LoVo (cell line): ENCODE data around the gene SLC7A14.

Experiments
- DNase-seq: peaks from one replicate; pipeline ENCODE4 v3.0.0-alpha.2; 2016; ENCODE audit warnings: low spot score

The SLC7A14 gene

DNA sequence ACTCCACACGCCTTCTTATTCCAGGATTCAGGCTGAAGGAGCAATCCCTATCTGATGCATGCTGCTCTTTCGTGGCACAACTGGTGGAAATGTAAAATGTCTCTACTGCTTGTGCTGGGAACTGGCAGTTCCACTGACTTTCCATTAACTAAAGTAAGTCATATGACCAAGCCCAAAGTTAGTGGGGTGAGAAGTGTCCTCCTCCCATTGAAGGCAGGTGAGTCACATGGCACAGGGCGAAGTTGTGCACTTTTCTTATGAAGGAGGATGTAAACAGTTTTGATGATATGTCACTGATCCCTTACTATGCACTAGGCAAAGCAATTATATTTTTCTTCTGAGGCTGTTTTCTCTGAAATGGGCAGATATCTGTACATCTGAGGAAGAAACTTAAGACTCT lies 51.6 kb downstream of the SLC7A14 start:
- DNase-seq, result no peak

DNA sequence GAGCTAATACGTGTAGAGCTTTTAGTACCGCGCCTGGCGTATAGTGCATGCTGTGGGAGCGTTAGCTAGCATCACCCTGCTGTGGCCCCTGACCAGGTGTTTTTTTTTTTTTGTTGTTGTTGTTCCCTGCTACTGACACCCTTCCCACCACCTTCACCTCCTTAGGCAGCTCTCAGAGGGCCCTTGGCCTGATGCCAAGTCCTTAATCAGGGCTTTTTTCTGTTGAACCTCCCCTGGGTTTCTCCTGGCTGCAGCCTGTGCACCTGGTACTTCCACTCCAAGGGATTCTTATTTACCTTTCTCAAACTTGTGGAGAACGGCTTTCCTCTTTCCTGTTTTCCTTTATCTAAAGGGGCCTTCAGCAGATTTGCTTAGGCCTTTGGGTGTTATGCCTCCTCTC lies 53.3 kb downstream of the SLC7A14 start:
- DNase-seq, result no peak

DNA sequence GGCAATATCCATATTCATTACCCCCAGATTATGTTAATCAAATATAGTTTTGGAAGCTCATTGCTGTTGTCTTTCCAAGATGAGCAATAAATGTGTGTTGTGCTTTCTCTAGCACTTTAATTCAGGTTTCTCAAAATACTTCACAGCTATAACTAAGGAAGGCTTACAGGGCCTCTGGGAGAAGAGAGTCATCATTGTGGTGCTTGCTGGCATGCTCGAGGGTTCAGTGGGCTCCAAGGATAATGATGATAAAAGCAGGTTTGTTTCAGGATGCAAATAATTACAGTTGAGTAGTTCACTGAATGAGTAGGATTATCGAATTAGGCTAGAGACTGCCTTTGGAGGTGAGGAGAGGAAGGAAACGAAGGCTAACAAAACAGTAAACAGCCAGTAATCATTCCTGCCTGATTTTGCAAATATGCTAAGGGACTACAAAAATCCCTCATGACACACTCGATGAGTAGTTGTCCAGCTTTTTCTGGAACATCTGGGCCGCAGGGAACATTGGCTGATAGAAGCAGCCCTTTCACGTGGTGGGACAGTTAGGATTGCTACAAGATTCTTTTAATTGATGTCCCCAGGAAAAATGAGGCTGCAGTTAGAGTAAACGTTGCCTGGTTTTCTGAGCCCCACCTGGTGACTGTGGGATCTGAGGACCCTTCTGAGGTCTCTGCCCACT lies 54.1 kb downstream of the SLC7A14 start:
- no peak for DNase-seq

DNA sequence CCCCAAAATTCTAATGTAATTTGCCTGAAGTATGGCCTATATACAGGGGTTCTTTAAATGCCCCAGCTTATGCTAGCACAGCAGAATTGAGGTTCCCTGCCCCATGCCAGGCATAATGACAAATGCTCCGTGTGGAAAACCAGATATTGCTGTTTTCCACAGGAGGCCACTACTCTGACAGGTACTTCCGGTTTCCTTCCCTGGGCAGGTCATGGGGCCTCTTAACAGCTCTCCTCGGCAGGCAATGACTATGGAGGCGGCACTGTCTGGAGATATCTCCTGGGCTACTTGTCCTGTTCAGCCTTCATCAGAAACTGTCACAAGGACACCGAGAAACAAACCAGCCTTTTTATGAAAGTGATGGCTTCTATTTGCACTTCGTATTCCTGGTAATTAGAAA lies 54.8 kb downstream of the SLC7A14 start:
- no peak for DNase-seq

DNA sequence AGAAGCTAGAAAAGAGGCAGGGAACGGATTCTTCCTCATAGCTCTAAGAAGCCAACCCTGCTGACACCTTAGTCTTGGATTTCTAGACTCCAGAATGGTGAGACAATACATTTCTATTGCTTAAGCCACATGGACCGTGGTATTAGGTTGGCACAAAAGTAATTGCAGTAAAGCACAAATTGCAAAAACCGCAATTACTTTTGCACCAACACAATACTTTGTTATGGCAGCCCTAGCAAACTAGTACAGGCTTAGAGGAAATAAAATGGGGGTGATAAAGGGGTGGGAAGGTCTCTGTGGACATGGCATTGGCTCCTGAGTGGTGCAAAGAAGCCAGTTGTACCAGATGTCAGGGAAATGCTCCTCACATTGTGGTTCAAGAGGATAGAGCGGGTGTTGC lies 56.0 kb downstream of the SLC7A14 start:
- no peak for DNase-seq

DNA sequence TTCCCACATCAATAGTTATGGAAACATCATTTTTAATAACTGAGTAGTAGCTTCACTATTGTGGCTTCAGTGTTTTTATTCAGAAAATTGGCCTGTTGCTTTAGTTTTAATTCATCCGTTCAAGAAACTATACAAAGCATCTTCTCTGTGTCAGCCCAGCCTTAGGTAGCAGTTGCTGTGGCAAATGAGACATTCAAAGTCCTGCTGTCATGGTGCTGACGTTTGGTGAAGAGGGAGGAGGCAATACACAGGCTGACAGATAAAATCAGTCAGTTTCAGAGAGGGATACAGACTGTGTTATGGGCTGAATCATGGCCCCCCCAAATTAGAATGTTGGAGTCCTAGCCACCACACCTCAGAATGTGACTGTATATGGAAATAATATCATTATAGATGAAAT lies 56.5 kb downstream of the SLC7A14 start:
- no peak for DNase-seq

DNA sequence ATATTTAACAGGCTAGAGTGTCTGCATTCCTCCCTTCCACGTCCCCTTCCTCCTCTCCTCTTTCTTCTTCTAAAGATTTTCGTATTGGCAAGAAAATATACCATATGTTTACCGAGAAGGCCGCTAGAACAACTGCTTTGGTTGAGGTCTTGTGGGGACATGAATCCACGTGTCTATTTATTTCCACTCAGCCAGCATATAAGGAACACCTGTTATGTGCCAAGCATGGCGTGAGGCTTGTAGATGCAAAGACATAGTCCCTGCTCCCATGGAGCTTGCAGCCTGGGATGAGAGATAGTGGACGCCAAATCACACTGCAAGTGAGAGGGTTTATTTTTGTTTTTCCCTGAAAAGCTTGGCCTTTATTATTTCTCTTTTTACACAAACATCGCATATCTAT lies 57.1 kb downstream of the SLC7A14 start:
- no peak for DNase-seq

DNA sequence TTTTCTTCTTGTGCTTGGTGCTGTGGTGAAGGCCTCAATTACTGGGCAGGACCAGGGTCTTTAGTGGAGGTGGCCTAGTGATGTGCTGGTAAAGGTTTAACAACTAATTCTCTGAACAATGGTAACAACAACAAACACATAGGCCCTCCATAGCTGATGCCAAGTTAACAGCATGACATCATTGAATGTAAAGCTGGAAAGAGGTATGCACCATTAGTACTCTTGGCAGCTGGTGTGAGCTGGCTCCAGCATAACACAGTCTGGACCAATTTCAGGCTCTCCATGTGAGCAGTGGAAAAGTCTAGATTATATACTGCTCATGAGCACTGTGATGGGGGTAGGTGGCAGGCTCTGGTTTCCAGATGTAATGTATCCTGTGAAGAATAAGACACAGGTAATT lies 61.8 kb downstream of the SLC7A14 start:
- DNase-seq, result no peak

DNA sequence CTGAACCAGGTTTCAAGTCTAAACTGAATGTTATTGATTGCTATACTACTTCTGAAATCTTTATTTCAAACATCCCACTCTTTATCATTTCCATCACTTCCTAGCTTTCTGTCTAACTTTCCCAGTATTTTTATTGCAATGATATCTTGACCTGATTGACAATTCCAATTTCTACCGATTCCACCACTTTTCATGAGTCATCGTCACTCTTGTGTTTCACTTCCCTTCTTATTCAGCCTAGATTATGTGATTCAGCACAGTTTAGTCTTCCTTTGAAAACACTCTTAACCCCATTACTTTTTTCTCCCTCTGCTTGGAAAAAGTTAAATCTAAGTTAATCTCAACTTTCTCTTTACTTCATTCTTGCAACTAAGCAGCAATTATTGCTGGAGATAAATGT lies 62.6 kb downstream of the SLC7A14 start:
- DNase-seq, result no peak

DNA sequence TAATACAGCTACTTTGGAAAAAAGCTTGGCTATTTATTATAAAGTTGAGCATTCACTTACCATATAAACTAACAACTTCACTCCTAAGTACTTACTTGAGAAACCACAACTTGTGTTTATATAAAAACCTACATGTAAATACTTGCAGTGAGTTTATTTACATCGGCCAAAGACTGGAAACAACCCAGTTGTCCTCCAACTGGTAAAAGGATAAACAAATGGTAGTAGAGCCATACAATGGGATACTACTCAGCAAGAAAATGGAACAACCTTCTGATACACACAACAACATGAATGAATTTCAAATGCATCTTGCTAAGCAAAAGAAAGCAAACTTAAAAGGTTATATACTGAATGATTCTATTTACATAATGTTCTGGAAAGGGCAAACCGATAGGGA lies 63.7 kb downstream of the SLC7A14 start:
- DNase-seq, result no peak

DNA sequence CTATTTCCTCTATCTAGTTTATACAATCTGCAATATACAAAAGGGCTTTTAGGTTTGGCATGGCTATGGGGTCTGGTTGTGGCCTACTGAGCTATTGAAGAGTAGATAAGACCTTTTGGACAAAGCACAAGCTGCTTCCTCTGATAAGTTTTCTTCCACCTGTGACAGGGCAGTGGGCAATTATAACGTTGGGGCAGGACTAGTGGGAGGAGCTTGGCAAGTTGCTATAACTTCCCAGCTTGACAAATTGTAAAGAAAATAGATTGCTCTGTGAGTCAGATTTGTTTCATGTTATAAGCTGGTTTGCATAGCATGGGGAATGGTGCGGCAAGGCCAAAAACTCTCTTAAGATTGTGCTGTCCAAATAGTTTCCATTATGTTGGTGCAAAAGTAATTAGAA lies 64.9 kb downstream of the SLC7A14 start:
- no peak for DNase-seq

DNA sequence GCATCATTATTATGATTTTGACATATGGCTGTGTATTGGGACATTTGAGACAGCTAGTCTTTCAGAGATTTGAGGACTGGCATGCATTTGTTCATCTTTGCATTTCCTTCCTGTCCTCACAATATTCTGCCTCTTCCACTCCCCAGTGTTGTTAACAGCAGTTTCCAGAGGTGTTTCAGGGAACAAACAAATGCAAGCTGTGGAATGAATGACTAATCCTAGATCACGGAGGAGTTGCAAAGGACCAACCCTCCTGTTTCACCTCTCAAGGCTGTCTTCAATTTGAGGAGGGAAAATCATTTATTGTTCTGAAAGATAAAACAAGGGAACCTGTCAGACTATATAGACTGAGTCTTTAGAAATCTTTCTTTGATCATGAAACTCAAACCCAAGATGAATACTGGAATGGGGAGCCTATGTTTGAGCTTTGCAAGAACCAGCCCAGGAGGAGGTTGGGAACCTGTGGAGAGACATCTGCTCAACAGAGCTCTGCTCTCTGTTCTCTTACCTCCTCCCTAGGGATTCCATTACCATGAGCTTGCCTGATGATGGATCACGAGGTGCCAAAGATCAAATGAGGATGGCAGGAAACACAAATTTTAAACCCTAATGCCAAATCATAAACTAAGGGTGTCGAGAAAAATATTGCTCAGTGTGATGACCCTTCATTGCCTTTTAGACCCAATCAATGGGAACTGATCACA lies 68.5 kb downstream of the SLC7A14 start:
- no peak for DNase-seq

DNA sequence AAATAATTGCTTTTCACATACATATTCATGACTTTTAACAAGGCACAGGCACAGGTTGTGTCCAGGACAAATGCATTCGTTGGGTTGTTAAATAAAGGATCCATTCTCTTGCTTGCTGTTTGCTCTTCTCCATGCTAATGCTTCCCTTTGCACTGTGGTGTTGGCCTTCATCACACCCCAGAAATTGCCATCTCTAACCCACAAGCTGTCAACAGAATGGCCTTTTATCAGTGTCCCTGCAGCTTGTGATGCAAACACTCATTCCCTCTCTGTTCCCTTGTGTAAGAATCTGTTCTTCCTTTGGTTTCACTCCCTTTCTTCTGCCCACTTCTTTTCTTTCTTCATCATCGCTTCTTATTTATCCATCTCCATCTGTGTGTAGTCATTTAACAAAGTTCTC lies 72.2 kb downstream of the SLC7A14 start:
- no peak for DNase-seq

DNA sequence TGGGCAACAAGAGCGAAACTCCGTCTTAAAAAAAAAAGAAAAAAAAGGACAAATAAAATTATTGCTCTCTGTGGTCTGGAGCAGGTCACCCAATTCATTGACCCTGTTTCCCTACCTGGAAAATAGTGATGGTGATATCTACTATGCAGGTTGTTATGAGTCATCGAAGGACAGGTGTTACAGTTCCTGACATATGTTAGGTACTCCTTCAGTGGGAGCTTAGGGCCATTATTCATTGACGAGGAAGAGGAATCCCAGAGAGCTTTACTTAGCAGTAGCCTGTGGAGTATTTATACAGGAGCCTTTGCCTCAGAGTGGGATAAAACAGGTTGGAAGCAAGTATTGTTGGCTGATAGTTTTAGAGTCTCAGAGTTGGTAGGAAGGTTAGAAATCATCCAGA lies 74.5 kb downstream of the SLC7A14 start:
- no peak for DNase-seq

DNA sequence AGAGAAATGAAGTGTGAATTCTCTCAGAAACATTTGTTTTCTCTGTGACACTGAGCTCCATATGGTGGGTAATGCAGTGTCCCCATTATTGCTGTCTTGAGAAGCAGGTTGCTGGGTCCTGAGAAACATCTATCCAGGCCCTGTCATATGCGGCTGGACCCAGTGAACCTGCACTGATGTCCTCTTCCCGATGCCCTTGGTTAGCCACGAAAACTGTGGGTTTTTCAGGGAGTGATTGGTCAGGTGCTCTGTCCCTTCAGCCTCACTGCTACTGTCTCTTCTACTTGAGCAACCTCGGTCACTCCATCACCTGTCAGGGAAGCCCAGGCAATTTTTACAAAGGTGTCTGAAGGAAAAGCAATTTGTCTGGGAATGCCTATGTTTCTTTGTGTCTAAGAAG lies 77.0 kb downstream of the SLC7A14 start:
- DNase-seq, result no peak

DNA sequence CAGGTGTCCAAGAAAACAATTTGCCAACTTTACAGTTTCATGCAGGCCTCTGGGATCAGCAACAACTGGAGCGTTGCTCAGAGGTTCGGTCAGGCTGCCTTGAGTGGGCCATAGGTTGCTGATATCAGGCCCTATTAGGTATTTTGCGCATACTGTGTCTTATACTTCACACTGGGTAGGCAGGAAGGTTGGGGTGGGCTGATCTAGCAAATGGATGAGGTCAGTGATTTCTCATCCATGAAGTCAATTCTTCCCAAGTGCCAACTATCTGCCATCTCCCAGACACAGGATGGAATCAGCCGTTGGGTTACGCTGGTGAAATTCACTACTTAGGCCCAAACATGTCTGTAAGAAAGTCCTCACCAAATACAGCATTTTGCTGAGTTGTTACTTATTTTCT lies 77.6 kb downstream of the SLC7A14 start:
- no peak for DNase-seq

DNA sequence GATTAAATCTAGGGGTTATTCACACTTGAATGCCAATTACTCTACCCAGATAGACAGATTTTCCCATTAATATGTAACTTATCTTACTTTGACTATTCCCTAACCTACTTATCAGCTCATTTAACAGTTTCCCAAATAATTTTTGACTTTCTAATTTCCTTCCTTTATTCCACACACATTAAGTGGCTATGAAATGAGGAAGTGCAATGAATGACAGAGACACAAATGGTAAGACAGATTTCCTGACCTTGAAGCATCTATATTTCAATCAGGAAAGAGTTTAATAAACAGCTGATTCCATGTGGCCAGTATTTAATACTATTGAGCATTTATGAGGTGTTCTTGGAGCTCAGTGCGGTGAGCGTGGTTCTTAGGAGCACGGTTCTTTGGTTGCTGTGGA lies 78.8 kb downstream of the SLC7A14 start:
- DNase-seq, result no peak

DNA sequence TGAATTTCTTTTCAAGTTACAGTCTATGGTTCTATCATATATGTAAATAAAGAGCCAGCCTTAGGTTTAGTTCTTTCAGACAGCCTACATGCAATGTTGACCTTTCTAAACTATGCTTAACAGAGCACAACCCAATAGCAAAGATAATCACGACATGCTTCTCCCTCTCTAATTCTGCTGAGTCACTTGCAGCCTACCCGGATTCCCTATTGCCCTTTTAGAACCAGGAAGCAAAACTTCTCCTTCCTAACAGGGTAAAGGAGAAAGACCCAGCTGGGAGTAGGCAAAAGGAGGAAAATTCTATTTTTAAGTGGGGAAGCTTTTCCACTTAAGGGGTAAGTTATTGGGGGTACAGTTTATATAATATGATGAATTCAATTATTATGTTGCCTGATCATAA lies 79.3 kb downstream of the SLC7A14 start:
- peak; percentile 56 for DNase-seq

DNA sequence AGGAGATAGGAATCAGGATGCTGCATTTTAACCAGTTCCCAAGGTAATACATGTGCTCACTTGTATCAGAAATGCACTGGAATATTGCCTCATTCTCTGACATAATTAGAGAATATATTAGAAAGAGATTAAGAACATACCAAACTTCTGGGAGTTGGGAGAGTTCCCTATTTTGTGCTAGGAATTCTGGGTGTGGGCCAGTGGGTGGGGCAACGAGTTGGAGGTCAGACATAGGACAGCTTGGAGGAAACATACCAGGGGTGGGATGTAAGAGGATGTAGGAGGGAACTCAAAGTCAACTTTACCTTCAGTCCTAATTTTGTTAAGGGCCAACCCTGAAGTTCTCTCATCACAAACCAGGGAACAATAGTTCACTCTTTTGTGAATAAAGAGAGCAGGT lies 83.6 kb downstream of the SLC7A14 start:
- no peak for DNase-seq

DNA sequence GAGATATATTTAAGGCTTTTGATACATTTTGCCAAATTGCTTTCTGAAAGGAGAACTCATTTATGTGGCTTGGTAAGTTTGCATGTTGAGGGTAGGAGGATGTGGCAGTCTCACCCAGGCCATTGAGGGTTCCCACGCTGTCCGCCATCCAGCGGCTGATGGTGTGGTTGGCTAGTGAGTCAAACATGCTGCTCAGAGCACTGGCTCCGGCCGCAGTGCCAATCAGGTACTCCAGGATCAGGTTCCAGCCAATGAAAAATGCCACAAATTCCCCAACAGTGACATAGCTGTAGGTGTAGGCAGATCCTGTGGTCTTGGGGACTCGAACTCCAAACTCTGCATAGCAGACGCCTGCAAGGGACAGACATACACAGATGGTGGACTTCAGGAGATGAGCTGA lies 84.9 kb downstream of the SLC7A14 start:
- no peak for DNase-seq

DNA sequence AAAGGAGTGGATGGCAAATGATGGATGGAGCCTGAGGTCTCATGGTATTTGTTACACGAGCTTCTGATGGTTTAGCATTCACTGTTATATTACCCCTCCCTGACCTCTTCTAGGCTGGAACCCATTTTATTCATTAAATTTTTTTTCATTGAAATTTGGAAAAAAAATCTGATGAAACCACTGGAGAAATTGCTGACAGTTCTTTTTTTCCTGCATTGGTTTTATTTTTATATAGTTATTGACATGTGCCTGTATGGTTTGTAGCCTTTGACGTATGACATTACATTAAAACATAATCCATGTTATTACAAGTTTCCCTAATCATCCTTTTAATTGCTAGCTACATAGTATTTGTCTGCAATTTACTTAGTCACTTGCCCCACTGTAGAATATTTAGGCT lies 85.4 kb downstream of the SLC7A14 start:
- no peak for DNase-seq

DNA sequence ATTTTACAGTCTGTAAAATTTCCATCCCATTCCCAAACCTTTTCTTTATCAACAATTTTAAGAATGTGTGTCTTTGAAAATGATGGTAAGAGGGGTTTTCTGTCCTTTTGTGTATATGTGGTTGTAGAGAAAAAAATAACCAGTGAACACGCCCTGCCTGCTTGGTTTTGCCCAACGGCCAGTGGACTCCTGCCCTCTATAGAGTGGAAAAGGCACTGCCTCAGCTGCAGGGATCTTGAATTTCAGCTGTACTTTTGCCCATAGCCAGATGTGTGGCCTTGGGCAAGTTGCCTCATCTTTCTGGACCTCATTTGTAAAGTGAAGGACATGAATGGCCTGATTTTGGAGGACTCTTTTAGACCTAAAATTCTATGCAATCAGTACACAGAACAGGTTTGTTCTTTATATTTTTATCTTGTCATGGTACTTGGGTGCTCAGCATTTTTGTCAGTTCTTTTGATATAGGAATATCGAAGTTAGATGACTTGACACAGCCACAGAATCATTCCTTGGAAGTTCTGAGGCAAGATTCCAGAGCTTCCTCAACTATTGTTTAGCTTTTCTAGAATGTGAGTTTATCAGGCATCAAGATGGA lies 86.2 kb downstream of the SLC7A14 start:
- DNase-seq, result peak; percentile 29

DNA sequence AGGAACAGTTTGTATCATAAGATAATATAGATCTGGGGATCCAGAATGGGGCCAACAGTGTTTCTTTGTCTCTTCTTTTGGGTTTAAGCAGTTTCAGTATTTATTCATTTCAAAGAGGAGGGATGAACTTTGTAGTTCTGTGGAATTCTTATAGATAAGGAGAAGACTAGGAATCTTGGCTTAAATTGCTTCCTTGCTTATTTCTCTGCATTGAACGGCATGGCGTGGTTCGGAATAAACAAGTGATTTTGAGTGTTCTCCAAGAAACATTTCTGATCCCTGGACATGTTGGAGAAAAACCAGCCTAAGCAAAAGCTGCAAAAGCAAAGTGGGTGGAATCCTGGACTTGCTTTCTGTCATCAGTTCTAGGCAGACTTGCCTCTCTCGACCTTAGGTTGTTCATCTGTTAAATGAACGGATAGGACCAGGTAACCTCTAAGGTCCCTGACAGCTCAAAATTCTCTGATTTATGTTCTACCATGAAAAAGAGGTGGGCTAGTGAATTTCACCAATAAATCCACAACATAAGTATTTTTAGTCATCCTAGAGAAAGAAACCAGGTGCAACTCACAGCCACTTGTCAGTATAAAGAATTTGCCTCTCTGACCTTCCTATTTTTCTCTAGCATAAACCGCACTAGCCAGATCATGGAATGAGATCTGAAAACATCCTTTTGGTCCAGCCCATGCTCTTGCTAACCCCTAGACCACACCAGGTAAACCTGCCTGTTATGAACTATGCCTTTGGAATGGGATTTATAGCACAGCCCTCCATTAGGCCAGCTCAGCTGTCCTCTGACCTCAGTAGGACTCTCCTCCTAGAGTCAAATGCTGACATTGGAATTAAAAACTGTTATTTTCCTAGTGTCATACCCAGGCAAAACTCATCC lies 88.4 kb downstream of the SLC7A14 start:
- DNase-seq, result no peak
